ENCODE results near the gene PTPN14. TPM values are rescaled to one million over a fixed set of nuclear protein-coding genes. Genes with fewer than 3 reads are reported as not detected.

PTPN14 gene
- polyA plus RNA-seq, 1 experiment, result 34.2 TPM

GRCh38 chr1:214330222-214330621, 221.2 kb downstream of the PTPN14 start:
- no peak for DNase-seq (ENCODE audit: low read depth, low spot score)
- no peak for TF ChIP-seq CTCF (IDR thresholded peaks at IDR 0.05; ENCODE audit: low read depth, low read length)
- CTCF ChIA-PET, result interaction anchor here (1.0 to 13.4 kb wide), 19 partner anchors 12 to 1196 kb away, joined by 3 to 435 read pairs (median 14); partner anchors contain the start of gene PTPN14
- POLR2A ChIA-PET, result no interaction called here
- no peak overlapping the region for H3K4me3 ChIP-seq (ENCODE audit: low read depth, low read length)
- no peaks in the 10 kb centered on the region for H3K9me3 ChIP-seq (ENCODE audit: control insufficient read depth, insufficient read depth, low read length)
- H3K27me3 ChIP-seq (ENCODE audit: control insufficient read depth, insufficient read depth, low read length), result no peaks in the 10 kb centered on the region
- no peak overlapping the region for H3K27ac ChIP-seq (ENCODE audit: low read depth, low read length)

GRCh38 chr1:214329470-214330220, 221.8 kb downstream of the PTPN14 start:
- Histone ChIP-seq H3K9me3 (ENCODE audit: control insufficient read depth, insufficient read depth, low read length) (no peaks in the 10 kb centered on the region), H3K4me3 (ENCODE audit: low read depth, low read length) (no peak overlapping the region), H3K27ac (ENCODE audit: low read depth, low read length) (no peak overlapping the region), H3K27me3 (ENCODE audit: control insufficient read depth, insufficient read depth, low read length) (no peaks in the 10 kb centered on the region)
- no peak for TF ChIP-seq CTCF (IDR thresholded peaks at IDR 0.05; ENCODE audit: low read depth, low read length)
- ChIA-PET POLR2A (interaction anchor here (0.7 kb wide), 1 partner anchor 115 kb away, joined by 3 read pairs; no protein-coding TSS in a partner anchor), CTCF (interaction anchor here (0.7 to 13.4 kb wide), 21 partner anchors 11 to 1197 kb away, joined by 3 to 435 read pairs (median 10); no protein-coding TSS in a partner anchor)
- no peak for DNase-seq (ENCODE audit: low read depth, low spot score)

GRCh38 chr1:214328770-214329469, 222.5 kb downstream of the PTPN14 start:
- CTCF ChIA-PET, result interaction anchor here (0.7 to 13.4 kb wide), 25 partner anchors 11 to 1215 kb away, joined by 3 to 435 read pairs (median 6); no protein-coding TSS in a partner anchor

DNA sequence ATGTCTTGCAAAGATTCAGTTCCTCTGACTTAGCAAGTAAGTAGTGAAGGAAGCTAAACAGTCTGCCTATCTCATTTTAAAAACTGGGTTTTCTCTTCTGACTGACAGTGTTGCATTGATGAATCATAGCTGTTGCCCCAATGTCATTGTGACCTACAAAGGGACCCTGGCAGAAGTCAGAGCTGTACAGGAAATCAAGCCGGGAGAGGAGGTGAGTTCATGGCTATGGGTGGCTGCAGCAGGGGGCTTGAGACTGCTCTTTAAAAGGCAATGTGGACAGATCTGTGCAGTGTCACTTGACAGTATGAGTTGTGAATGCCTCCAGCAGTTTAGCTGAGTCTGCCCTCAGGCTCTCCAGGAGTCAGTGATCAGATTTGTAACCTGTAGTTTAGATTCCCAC, 223.9 kb downstream of the PTPN14 start:
- no peak for DNase-seq (ENCODE audit: low read depth, low spot score)
- Histone ChIP-seq H3K27me3 (ENCODE audit: control insufficient read depth, insufficient read depth, low read length) (no peaks in the 10 kb centered on the region), H3K4me3 (ENCODE audit: low read depth, low read length) (no peak overlapping the region), H3K27ac (ENCODE audit: low read depth, low read length) (no peak overlapping the region), H3K9me3 (ENCODE audit: control insufficient read depth, insufficient read depth, low read length) (no peaks in the 10 kb centered on the region)
- no peak for TF ChIP-seq CTCF (IDR thresholded peaks at IDR 0.05; ENCODE audit: low read depth, low read length)
- CTCF ChIA-PET, result interaction anchor here (0.5 to 13.4 kb wide), 19 partner anchors 9 to 1241 kb away, joined by 3 to 435 read pairs (median 5); no protein-coding TSS in a partner anchor
- POLR2A ChIA-PET, result interaction anchor here (0.7 kb wide), 1 partner anchor 256 kb away, joined by 3 read pairs; no protein-coding TSS in a partner anchor

More at GRCh38 chr1:214328770-214329469, 222.5 kb downstream of the PTPN14 start:
- DNase-seq (ENCODE audit: low read depth, low spot score), result peak; percentile 44
- Histone ChIP-seq H3K4me3 (ENCODE audit: low read depth, low read length) (no peak overlapping the region), H3K9me3 (ENCODE audit: control insufficient read depth, insufficient read depth, low read length) (no peaks in the 10 kb centered on the region), H3K27ac (ENCODE audit: low read depth, low read length) (no peak overlapping the region), H3K27me3 (ENCODE audit: control insufficient read depth, insufficient read depth, low read length) (no peaks in the 10 kb centered on the region)
- peak; percentile 92 for TF ChIP-seq CTCF (IDR thresholded peaks at IDR 0.05; ENCODE audit: low read depth, low read length)
- POLR2A ChIA-PET, result interaction anchor here (0.7 kb wide), 1 partner anchor 114 kb away, joined by 3 read pairs; no protein-coding TSS in a partner anchor

All from AG04450 (cell line).